Measurements from ENCODE around the gene CPNE5. TPM values are rescaled to one million over a fixed set of nuclear protein-coding genes. Genes with fewer than 3 reads are reported as not detected.
A peak's percentile ranks its signal among the peaks of the same experiment; 100 is the strongest.

CPNE5 gene
- total and polyA plus RNA-seq, 2 experiments from 2014 or later, result 0.30 to 1.2 TPM

DNA sequence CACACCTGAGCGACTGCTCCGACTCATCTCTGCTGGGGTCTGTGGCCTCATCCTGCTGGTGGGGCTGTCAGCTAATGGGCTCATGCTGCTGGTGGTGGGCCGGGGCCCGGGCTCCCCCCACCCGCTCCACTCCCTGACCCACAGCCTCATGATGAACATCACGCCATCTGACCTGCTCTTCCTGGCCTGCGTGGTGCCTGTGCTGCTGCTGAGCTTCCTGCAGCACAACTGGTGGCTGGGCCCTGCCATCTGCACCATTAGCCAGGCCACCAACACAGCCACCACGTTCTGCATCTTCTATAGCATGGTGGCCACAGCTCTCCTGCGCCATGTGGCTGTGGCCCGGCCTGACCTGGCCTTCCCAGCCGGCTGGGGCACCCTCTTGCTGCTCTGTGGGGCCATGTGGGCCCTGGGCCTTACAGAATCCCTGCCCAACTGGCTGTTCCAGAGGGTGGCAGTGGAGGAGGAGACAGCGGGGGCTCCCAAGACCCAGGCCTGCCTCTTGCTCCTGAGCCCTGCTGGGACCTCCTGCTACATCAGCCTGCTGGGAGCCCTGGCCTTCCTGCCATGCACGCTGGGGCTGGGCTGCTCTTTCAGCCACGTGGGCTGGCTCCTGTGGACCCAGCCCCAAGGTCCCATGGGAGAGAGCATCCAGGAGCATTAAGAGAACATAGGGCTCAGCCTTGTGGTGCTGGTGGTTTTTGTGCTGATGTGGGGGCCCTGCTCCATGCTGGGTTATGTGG lies 102.0 kb downstream of the CPNE5 start:
- no peaks in the 10 kb centered on the region for H3K9me2 ChIP-seq (replicated peaks; ENCODE audit: insufficient read depth)
- peaks cover 4% of the 10 kb centered on the region for H3K4me1 ChIP-seq (ENCODE audit: insufficient read depth)
- H2AFZ ChIP-seq, result no peak overlapping the region
- H3K9me3 ChIP-seq (ENCODE audit: low read depth), result no peaks in the 10 kb centered on the region
- no peak for TF ChIP-seq EZH2phosphoT487 (IDR thresholded peaks at IDR 0.05; ENCODE audit: low read depth, severe bottlenecking, unreplicated experiment)
- TF ChIP-seq EZH2 (IDR thresholded peaks at IDR 0.05; ENCODE audit: borderline replicate concordance), result no peak
- no peak for TF ChIP-seq CTCF (IDR thresholded peaks at IDR 0.05; ENCODE audit: poor library complexity)
- H3K79me2 ChIP-seq, result no peaks in the 10 kb centered on the region
- H3K36me3 ChIP-seq (replicated peaks; ENCODE audit: insufficient read depth, low read depth), result no peaks in the 10 kb centered on the region
- no peaks in the 10 kb centered on the region for H4K20me1 ChIP-seq (ENCODE audit: insufficient read depth, poor library complexity, severe bottlenecking)
- no peak overlapping the region for H3K4me3 ChIP-seq
- no peaks in the 10 kb centered on the region for H3K27me3 ChIP-seq
- H3K27ac ChIP-seq, result no peak overlapping the region
- H3K4me2 ChIP-seq, result no peak overlapping the region
- no peak for DNase-seq (ENCODE audit: low spot score)
- 94% methylated on average over 14 of the region's 14 CpGs for WGBS (ENCODE audit: low lambda C conversion rate, missing lambda C conversion rate)

- DNase-seq (ENCODE audit: low spot score), result peak; percentile 68
- WGBS (ENCODE audit: low lambda C conversion rate, missing lambda C conversion rate), result 54% methylated on average over 24 of the region's 24 CpGs
- H3K36me3 ChIP-seq (replicated peaks; ENCODE audit: insufficient read depth, low read depth), result no peaks in the 10 kb centered on the region
- no peaks in the 10 kb centered on the region for H4K20me1 ChIP-seq (ENCODE audit: insufficient read depth, poor library complexity, severe bottlenecking)
- peaks cover 4% of the 10 kb centered on the region for H3K4me1 ChIP-seq (ENCODE audit: insufficient read depth)
- H3K4me2 ChIP-seq, result peak overlapping the region; percentile 63
- TF ChIP-seq CTCF (IDR thresholded peaks at IDR 0.05; ENCODE audit: poor library complexity) (no peak), EZH2 (IDR thresholded peaks at IDR 0.05; ENCODE audit: borderline replicate concordance) (no peak), EZH2phosphoT487 (IDR thresholded peaks at IDR 0.05; ENCODE audit: low read depth, severe bottlenecking, unreplicated experiment) (no peak)
- no peaks in the 10 kb centered on the region for H3K79me2 ChIP-seq
- no peak overlapping the region for H2AFZ ChIP-seq
- H3K4me3 ChIP-seq, result no peak overlapping the region
- H3K9me3 ChIP-seq (ENCODE audit: low read depth), result no peaks in the 10 kb centered on the region
- no peaks in the 10 kb centered on the region for H3K9me2 ChIP-seq (replicated peaks; ENCODE audit: insufficient read depth)
- no peaks in the 10 kb centered on the region for H3K27me3 ChIP-seq
- peak overlapping the region; percentile 44 for H3K27ac ChIP-seq
These were observed 103.9 kb downstream of the CPNE5 start for GRCh38 chr6:36735110-36736071.

DNA sequence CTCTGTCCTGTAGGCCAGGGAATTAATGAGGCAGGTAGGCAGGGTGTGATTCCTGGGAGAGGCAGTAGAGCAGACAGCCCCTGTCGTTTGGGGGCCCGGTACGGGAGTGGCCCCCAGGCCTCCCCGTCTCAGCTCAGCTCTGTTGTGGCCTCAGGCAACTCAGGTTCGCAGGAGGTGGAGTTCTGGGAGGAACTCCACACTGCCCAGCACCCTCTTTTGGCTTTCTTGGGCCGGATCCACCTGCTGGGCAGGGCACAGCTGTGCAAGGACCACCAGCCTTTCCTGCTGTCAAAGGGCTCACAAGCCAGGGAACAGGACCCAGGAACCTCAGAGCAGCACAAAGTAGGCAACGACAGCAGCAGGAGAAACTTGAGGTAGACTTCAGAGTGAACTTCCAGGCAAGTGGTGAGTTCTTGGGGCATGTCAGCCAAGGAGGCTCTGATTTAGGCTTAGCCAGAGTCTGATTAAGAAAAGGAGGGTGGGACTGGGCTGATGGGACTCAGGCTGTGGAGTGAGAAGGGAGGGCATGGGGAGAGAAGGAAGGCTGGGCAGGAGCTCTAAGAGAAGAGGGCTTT lies 104.7 kb downstream of the CPNE5 start:
- Histone ChIP-seq H3K4me3 (no peak overlapping the region), H2AFZ (no peak overlapping the region), H3K79me2 (no peaks in the 10 kb centered on the region), H3K27me3 (no peaks in the 10 kb centered on the region), H3K9me3 (ENCODE audit: low read depth) (no peaks in the 10 kb centered on the region), H3K4me2 (peak overlapping the region; percentile 63), H3K9me2 (replicated peaks; ENCODE audit: insufficient read depth) (no peaks in the 10 kb centered on the region), H3K36me3 (replicated peaks; ENCODE audit: insufficient read depth, low read depth) (no peaks in the 10 kb centered on the region), H4K20me1 (ENCODE audit: insufficient read depth, poor library complexity, severe bottlenecking) (no peaks in the 10 kb centered on the region), H3K27ac (peak overlapping the region; percentile 44), H3K4me1 (ENCODE audit: insufficient read depth) (peaks cover 4% of the 10 kb centered on the region)
- TF ChIP-seq EZH2phosphoT487 (IDR thresholded peaks at IDR 0.05; ENCODE audit: low read depth, severe bottlenecking, unreplicated experiment) (no peak), EZH2 (IDR thresholded peaks at IDR 0.05; ENCODE audit: borderline replicate concordance) (no peak), CTCF (IDR thresholded peaks at IDR 0.05; ENCODE audit: poor library complexity) (no peak)
- DNase-seq (ENCODE audit: low spot score), result no peak
- 80% methylated on average over 7 of the region's 7 CpGs for WGBS (ENCODE audit: low lambda C conversion rate, missing lambda C conversion rate)
